ENCODE data around the gene LIPI. TPM values are rescaled to one million over a fixed set of nuclear protein-coding genes. Genes with fewer than 3 reads are reported as not detected.
"Not testable (repeated sequence)": the region's sequence is repeated elsewhere in the genome, so short reads cannot be mapped to it uniquely, and the experiment has no call there.

LIPI gene
- total and polyA plus RNA-seq, 2 experiments from 2014 or later: not detected

DNA sequence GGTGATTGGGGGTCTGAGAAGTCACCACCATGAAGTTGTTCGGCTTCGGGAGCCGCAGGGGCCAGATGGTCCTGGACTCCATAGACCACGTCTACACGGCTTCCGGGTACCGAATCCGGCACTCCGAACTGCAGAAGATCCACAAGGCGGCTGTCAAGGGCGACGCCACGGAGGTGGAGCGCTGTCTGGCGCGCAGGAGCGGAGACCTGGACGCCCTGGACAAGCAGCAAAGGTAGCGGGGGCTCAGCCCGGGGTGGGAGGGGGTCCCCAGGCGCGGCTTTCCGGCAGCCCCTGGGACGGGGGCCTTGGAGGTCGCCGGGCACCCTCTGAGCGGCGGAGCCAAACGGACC, 146.5 kb downstream of the LIPI start:
- H3K4me2 ChIP-seq (ENCODE audit: unreplicated experiment): peak overlapping the region; percentile 74
- no peaks in the 10 kb centered on the region for H3K36me3 ChIP-seq (ENCODE audit: low read depth)
- no peaks in the 10 kb centered on the region for H3K79me2 ChIP-seq (ENCODE audit: insufficient read depth)
- H3K9ac ChIP-seq: peak overlapping the region; percentile 67
- no peaks in the 10 kb centered on the region; the same call in 1 of the 2 replicates for H3K4me1 ChIP-seq (ENCODE audit: insufficient read depth)
- H3F3A ChIP-seq (ENCODE audit: insufficient read depth): no peaks in the 10 kb centered on the region
- DNase-seq: peak; percentile 76
- 1 to 2% methylated on average over 24 to 29 of the region's 29 CpGs for WGBS, 2 experiments (ENCODE audit: low coverage in 1 of 2, low lambda C conversion rate in 2 of 2, missing lambda C conversion rate in 2 of 2)
- TF ChIP-seq EZH2 (IDR thresholded peaks at IDR 0.05; ENCODE audit: insufficient read depth, poor library complexity, severe bottlenecking) (no peak), EZH2phosphoT487 (IDR thresholded peaks at IDR 0.05; ENCODE audit: insufficient read depth, low read depth) (no peak)
- no peaks in the 10 kb centered on the region for H3K9me2 ChIP-seq (ENCODE audit: insufficient read depth)
- H3K27me3 ChIP-seq (replicated peaks; ENCODE audit: insufficient read depth): no peaks in the 10 kb centered on the region
- in situ Hi-C loops (cut with MboI): no loop called here
- H2AFZ ChIP-seq: peak overlapping the region; percentile 87
- H4K20me1 ChIP-seq (ENCODE audit: insufficient read depth): no peaks in the 10 kb centered on the region
- no peak overlapping the region for H3K27ac ChIP-seq
- H3K4me3 ChIP-seq: peak overlapping the region; percentile 83
- no peaks in the 10 kb centered on the region for H3K9me3 ChIP-seq (ENCODE audit: low read depth)

DNA sequence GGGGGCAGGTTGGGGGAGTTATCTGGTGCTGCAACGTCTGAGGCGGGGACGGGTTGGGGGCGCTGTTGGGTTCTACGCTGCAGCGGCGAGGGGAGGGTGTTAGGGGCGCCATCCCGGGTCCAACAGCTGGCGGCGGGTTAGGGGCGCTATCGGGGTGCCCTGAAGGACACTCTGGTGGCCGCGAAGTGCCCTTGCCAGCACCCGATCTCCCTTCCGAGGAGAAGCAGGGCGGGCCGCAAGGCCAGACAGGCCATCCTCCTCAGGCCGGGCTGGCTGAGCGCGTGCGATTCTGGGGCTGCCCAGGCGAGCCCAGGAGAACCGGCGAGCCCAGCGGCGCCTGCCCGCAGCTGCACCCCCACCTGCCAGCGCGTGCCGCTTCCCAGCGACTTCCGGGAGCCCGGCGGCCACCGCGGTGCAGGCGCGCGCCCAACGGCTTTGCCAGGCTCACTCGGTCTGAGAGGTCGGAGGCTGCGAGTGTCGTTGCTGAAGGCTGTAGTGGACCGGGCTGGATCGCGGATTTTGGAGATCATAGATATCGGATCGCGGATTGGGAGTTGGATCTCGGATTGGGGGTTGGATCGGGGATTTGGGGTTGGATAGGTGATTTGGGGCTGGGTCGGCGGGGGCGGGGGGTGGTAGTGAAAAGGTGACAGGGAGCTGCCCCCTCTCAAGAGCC, 147.0 kb downstream of the LIPI start:
- Histone ChIP-seq H3K4me2 (ENCODE audit: unreplicated experiment) (peak overlapping the region; percentile 74), H2AFZ (peak overlapping the region; percentile 87), H3K4me3 (peak overlapping the region; percentile 83), H3K9ac (peak overlapping the region; percentile 67)
- H3K27me3 ChIP-seq (replicated peaks; ENCODE audit: insufficient read depth); H3F3A ChIP-seq (ENCODE audit: insufficient read depth); H3K4me1 ChIP-seq (ENCODE audit: insufficient read depth); H3K9me2 ChIP-seq (ENCODE audit: insufficient read depth); H3K9me3 ChIP-seq (ENCODE audit: low read depth); H3K27ac ChIP-seq; in situ Hi-C loops (cut with MboI); H3K36me3 ChIP-seq (ENCODE audit: low read depth); H3K79me2 ChIP-seq (ENCODE audit: insufficient read depth); H4K20me1 ChIP-seq (ENCODE audit: insufficient read depth): not testable (repeated sequence)
- 1 to 2% methylated on average over 35 to 56 of the region's 57 CpGs for WGBS, 2 experiments (ENCODE audit: low coverage in 1 of 2, low lambda C conversion rate in 2 of 2, missing lambda C conversion rate in 2 of 2)
- peak; percentile 92 for DNase-seq

DNA sequence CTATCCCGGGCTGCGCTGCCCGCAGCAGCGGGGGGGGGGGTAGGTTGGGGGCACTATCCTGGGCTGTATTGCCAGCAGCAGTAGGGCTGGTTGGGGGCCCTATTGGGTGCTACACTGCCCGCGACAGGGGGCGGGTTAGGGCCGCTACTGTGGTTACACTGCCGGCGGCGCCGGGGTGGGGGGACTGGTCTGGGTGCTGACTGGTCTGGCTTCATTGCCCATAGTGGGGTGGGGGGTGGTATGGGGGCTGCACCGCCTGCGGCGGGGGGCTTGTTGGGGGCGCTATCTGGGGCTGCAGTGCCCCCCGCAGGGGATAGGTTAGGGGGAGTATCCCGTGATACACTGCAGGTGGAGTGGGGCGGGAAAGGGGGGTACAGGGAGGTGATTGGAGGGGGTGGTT, 148.1 kb downstream of the LIPI start:
- H3K9me3 ChIP-seq (ENCODE audit: low read depth); DNase-seq; H3K27me3 ChIP-seq (replicated peaks; ENCODE audit: insufficient read depth); H3K9ac ChIP-seq; H3K4me3 ChIP-seq; H3F3A ChIP-seq (ENCODE audit: insufficient read depth); H3K27ac ChIP-seq; H2AFZ ChIP-seq; H3K79me2 ChIP-seq (ENCODE audit: insufficient read depth); in situ Hi-C loops (cut with MboI); H3K4me1 ChIP-seq (ENCODE audit: insufficient read depth); H3K36me3 ChIP-seq (ENCODE audit: low read depth); H3K9me2 ChIP-seq (ENCODE audit: insufficient read depth); H4K20me1 ChIP-seq (ENCODE audit: insufficient read depth); H3K4me2 ChIP-seq (ENCODE audit: unreplicated experiment): not testable (repeated sequence)
- WGBS, 2 experiments (ENCODE audit: low coverage in 1 of 2, low lambda C conversion rate in 2 of 2, missing lambda C conversion rate in 2 of 2): 90 to 100% methylated on average over 1 to 17 of the region's 19 CpGs

DNA sequence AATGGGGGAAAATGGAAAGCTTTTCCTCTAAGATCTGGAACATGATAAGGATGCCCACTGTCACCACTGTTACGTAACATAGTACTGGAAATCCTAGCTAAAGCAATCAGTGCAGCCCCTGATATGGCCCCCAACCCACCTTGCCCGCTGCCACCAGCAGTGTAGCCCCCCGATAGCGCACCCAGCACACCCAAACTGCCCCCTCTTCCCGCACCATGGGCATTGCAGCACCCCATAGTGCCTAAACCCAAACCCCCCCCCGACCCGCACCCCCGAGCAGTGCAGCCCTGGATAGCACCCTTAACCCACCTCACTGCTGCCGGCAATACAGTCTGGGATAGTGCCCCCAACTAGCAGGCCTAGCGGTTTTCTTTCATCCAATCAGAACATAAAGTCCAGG, 148.9 kb downstream of the LIPI start:
- in situ Hi-C loops (cut with MboI); H3K4me1 ChIP-seq (ENCODE audit: insufficient read depth); H2AFZ ChIP-seq; H3K79me2 ChIP-seq (ENCODE audit: insufficient read depth); H3K9ac ChIP-seq; H3F3A ChIP-seq (ENCODE audit: insufficient read depth); H4K20me1 ChIP-seq (ENCODE audit: insufficient read depth); H3K4me3 ChIP-seq; H3K4me2 ChIP-seq (ENCODE audit: unreplicated experiment); H3K36me3 ChIP-seq (ENCODE audit: low read depth); H3K27me3 ChIP-seq (replicated peaks; ENCODE audit: insufficient read depth); H3K9me3 ChIP-seq (ENCODE audit: low read depth); H3K9me2 ChIP-seq (ENCODE audit: insufficient read depth); DNase-seq; H3K27ac ChIP-seq: not testable (repeated sequence)
- 82 to 90% methylated on average over 3 to 8 of the region's 10 CpGs for WGBS, 2 experiments (ENCODE audit: low coverage in 1 of 2, low lambda C conversion rate in 2 of 2, missing lambda C conversion rate in 2 of 2)

DNA sequence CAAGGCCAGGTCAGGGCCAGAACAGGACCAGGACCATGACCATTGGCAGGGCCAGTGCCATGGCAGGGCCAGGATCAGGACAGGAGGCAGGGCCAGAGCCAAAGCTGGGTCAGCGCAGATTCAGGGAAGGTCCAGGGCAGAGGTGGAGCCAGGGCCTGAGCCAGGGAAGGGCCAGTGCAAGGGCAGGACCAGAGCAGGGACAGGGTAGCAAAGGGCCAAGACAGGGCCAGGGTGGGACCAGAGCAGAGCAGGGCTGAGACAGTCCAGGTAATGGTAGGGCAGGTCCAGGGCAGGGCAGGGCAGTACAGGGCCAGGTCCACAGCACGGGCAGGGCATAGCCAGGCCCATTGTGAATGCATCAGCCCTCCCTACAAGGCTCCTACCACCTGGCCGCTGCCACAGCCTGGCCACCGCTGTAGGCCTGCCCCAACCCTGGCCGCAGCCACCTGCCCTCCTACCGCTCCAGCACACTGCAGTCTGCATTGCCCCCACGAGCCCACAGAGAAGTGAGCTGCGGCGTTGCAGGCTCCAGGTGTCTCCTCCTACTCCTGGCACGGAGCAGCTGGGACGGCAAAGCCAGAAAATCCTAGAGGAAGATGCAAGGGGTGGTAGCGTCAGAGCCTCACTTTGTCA, 151.6 kb downstream of the LIPI start:
- in situ Hi-C loops (cut with MboI): loop anchor here (10.0 kb wide), 1 partner anchor 84 kb away; no protein-coding TSS in a partner anchor
- not testable (repeated sequence) for H3K4me2 ChIP-seq (ENCODE audit: unreplicated experiment); H3K79me2 ChIP-seq (ENCODE audit: insufficient read depth); H2AFZ ChIP-seq; H3K27ac ChIP-seq; H3K4me3 ChIP-seq; H3K36me3 ChIP-seq (ENCODE audit: low read depth); H3K4me1 ChIP-seq (ENCODE audit: insufficient read depth); H3K27me3 ChIP-seq (replicated peaks; ENCODE audit: insufficient read depth); H3K9ac ChIP-seq; DNase-seq; H3K9me3 ChIP-seq (ENCODE audit: low read depth); H4K20me1 ChIP-seq (ENCODE audit: insufficient read depth); H3K9me2 ChIP-seq (ENCODE audit: insufficient read depth); H3F3A ChIP-seq (ENCODE audit: insufficient read depth)
- 94 to 97% methylated on average over 12 of the region's 12 CpGs for WGBS, 2 experiments (ENCODE audit: low coverage in 1 of 2, low lambda C conversion rate in 2 of 2, missing lambda C conversion rate in 2 of 2)

Small RNA genes lying within 50 kb of the gene (small RNA-seq; reads per million reads assigned to genes)
- gene RF01518 (ENCODE audit: low read depth, low replicate concordance) (not detected), gene RNA5SP488 (ENCODE audit: low read depth, low replicate concordance) (not detected)

Other genes with a start within 250 kb of the LIPI start
- not detected in 2 replicates for gene RBM11, start 5.2 kb upstream of the LIPI start, total RNA-seq (2014; rRNA removed; shearing (Covaris generic))
- not detected in 2 replicates for gene RBM11, start 5.2 kb upstream of the LIPI start, polyA plus RNA-seq (2016; fragmentation: Nextera tagmentation; extraction: Ambion mirVana)
- 69.7 and 76.2 TPM in 2 replicates for gene HSPA13, start 172.2 kb upstream of the LIPI start, total RNA-seq (2014; rRNA removed; shearing (Covaris generic))
- gene HSPA13, start 172.2 kb upstream of the LIPI start, polyA plus RNA-seq (2016; fragmentation: Nextera tagmentation; extraction: Ambion mirVana): 51.4 and 51.6 TPM in 2 replicates

Measured in GM23248 (cell line).